Measurements from ENCODE around the gene DEPDC1B.
"Not testable (repeated sequence)": the region's sequence is repeated elsewhere in the genome, so short reads cannot be mapped to it uniquely, and the experiment has no call there.

Gene DEPDC1B

DNA sequence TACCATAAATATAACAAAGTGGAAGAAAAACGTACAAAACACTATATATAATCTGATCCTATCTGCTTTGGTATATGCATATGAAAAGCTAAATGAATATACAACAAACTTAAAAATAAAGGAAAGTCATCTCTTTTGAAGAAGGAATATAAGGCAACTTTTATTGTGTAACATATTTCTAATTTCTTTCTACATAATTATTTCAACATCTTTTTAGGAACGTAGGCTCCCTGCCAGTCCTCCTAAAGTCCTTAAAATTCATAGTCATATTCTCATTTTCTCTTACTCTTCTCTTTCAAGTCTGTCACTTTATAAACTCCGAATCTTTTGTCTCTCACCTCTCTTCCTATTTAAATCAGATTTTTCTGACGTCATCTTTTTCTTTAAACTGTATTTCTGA is 9.6 kb downstream of the DEPDC1B start:
- no peak for DNase-seq

DNA sequence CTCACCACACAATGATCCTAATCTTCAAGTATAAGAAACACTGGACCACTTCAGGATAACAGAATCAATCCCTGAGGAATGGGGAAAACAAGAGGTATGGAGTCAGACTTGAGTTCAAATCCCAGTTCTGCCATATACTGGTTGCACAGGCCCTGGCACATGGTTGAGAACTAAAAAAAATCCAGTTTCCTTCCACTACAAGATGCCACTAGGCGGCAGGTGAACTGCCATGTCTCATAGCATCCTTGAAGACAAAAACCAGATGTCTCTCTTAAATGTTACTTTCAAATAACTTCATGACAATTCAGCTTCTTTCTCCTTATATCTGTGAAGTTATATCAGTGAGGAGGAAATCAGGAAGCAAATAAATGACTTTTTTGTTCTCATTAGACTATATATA is 11.0 kb downstream of the DEPDC1B start:
- DNase-seq: no peak

DNA sequence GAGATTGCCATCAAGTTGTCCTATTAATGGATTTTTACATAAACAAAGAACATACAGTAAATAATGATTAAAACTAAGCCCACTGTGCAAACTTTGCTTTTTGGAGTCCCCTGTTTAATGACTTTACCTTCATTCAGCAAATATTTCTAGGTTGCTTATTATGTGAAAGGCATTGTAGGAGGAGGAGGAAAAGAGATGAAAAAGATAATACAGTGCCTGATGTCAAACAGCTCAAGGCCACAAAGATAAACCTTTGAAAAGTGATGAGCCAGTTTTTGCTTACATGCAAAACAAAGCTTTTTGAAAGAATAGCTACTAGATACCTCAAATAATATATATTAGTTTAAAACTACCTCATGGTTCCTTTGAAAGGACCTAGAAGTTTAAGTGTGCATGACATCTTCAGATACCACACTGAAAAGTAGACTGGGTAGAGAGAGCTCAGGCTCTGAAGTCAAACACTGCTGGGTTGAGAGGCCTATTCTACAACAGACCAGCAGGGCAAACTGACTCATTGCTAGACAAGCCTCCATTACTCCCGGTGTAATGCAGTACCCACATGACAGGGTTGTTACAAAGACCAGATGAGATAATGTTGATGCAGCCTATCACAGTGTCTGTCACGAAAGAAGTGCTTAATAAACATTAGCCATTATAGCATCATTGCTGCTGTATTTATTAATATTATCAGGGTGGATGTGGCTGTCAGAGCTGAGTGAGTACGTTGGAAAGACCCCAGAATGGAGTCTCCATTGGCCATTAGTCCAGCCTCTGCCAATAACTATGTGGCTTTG is 11.8 kb downstream of the DEPDC1B start:
- no peak for DNase-seq

DNA sequence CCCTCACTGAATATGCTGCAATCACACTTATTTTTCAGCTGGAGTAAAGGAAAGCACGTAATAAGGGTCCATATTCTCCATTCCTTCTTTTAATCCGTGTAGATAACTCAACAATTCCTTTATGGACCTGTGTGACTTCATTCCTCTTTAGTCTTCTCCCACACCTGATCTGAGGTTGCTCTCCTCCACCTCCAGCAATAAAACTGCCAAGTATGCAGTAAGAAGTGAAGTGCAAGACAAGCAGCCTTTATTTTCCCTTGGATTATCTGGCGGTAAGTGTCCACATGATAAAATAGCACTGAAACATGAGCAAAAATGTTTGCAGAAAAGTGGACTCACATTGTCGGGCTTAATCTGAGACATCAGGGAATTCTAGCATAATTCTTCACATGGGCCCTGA is 13.8 kb downstream of the DEPDC1B start:
- DNase-seq: no peak

DNA sequence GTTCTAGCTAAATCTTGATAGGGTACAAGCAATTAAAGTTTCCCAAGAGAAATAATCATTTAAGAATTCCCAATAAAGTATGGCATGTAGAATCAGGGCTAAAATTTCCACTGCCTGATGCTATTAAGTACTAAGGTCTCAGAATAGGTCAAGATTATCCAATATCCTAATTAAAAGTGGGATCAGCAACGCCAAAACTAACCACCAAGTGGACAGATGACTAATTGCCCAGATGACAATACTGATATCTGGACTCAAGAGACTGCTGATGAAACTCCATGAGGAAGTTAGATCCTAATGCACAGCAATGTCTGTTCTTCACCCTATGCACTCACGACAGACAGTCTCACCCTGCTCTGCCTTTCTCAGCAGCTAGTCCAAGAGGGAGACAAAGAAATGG is 14.3 kb downstream of the DEPDC1B start:
- no peak for DNase-seq

DNA sequence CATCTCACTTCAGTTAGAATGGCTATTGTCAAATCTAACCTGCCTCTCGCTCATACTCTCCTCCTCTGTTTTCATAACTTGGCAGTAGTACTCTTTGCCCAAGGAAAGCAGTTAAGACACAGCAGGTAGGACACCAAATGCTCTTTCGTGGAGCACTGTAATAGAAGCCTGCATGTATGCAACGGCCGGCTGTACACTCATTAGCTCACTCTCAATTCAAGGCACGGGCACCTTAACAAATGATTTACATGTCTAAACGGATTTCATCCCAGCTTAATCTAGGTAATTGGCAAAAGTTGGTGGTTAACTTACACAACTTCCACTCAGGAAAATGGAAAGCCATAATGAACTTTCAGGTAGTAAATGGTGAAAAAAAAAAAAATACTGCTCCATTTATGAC is 14.9 kb downstream of the DEPDC1B start:
- DNase-seq: no peak

DNA sequence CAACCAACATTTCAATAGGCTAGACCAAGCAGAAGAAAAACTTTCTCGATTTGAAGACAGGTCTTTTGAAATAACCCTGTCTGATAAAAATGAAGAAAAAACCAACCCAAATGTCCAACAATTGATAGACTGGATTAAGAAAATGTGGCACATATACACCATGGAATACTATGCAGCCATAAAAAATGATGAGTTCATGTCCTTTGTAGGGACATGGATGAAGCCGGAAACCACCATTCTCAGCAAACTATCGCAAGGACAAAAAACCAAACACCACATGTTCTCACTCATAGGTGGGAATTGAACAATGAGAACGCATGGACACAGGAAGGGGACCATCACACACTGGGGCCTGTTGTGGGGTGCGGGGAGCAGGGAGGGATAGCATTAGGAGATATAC is 18.0 kb downstream of the DEPDC1B start:
- not testable (repeated sequence) for DNase-seq

DNA sequence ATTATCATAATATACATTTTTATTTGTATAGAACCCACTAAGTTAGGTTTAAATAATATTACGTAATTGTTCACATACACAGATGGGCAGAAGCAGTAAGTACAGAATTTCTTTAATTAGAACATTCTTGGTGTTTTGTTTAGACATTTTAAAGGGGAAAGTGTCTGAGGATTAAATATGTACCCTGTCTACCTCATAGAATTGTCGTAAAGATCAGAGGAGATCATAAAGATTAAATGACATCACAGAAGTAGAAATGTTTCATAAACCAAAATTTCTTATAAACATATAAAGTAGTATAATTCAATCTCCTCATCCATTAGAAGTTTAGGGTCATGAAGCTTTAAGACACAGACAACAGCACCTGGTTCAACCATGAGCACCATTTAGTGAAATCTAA is 20.1 kb downstream of the DEPDC1B start:
- no peak for DNase-seq

DNA sequence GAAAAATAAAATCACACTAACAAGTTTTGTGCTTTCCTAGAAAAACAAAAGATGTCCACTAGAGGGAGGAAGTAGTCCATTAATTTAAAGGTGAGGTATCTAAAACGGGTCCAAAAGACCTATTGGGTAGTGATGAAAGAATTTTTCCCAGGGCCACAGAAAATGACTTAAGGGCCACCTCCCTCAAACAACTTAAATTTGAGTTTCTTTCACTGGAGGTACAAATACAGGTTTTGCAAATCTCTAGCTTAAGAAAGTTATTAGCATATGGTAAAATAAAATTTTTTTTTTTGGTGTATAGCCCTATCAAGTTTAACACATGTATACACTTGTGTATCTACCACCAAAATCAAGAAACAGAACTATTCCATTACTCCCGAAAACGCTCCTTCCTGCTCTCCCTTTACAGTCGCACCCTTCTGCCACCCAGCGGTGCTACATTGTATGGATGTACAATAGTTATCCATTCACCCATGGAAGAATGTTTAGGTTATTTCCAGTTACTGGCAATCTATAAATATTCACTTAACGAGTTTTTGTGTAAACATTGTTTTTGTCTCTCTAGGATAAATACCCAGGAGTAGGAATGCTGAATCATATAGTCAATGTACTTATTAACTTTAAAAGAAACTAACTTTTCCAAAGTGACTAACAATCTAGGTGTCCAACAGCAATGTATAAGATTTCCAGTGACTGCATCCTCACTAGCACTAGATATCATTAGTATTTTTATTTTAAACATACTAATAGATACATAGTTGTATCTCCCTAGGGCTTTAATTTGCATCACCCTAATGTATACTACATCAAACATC is 21.9 kb downstream of the DEPDC1B start:
- peak; percentile 2 for DNase-seq

DNA sequence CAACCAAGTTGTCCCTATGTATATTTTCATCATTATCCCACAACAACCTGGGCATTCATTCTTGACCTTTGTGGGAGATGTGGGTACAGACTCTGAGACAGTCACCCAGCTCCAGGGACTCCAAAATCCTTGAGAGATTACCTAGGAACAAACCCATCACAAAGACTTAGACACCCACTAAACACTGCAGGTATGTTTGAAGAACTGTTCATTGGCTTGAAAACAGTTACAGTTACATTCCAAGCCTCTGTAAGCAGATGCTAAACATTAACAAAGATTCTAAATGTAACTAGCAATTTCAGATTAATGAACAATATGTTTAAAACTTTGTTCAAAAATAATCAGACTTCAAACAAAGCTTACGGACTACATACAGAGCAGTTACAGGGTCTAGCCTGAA is 24.7 kb downstream of the DEPDC1B start:
- no peak for DNase-seq

DNA sequence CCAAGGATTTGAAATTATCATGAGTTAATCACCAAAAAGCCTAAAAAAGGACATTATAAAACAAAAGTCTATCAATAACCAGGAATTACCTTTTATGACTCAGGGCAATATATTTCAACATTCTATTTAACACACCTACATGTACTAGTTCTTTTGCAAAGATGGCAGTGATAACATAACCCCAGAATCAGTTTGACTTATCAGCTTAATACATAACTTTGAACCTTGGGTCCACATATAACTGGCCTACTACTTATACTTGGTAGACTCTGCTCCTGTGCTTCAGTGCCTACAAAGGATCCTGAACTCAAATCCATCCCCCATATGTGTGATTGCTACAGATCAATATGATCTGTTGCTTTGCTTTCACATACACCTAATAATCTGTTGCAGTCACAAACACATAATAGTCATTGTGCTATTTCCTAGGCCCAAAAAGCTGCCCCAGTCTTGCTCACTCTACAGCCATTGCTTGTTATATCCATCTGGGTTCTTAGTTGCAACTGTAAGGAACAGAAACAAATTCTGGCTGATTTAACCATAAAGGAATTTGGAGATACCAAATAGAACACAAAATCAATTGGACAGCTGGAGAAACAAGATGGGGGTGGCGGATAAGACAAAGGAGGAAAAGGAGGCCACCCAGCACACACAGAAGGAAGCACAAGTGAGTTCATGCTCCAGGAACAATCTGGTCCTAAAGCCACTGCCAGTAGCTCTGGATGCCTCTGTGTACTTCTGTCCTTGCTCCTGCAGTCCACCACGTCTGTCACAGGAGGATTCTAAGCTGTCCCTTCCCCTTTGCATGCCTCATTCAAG is 25.5 kb downstream of the DEPDC1B start:
- no peak for DNase-seq

DNA sequence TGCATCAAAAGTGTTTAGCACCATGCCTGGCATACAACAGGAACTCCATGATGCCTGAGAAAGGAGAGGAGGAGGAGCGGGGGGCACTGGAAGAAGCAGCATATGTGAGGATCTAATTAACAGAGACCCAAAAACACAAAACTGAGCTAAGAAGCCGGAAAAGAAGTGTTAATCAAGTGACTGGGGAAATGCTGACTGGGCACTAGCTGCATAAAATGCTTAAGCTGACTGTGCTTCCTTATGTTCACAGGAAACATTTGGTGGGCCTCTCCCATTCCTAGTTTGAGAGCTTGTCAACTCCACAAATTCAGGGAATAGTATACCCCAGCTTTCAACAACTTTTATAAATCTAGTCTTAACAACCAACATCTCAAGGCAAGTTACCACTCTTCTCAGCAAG is 26.6 kb downstream of the DEPDC1B start:
- DNase-seq: no peak

DNA sequence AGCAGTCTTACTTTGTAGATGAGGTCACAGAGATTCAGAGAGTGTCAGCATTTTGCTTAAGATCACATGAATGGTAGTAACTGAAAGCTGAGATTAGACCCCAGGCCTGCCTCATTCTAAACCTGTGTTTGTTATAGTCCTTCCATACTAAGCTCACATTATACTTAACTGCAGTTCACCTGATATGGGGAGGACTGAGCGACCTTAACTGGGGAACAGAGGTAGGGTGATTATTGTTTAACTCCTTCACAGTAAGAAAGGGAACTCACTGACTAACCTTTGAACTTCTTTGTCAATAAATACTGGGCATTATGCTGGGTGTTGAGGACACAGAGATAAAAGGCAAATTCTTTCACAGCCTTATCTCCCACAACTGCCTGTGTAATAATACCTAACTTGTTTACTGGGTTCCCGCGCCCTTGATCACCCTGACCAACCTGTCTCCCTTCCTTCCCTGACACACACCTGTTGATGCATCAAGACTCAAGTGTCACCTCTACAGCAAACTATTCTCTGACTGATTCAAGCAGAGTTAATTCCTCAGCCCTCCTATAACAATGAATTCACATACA is 27.2 kb downstream of the DEPDC1B start:
- DNase-seq: no peak

DNA sequence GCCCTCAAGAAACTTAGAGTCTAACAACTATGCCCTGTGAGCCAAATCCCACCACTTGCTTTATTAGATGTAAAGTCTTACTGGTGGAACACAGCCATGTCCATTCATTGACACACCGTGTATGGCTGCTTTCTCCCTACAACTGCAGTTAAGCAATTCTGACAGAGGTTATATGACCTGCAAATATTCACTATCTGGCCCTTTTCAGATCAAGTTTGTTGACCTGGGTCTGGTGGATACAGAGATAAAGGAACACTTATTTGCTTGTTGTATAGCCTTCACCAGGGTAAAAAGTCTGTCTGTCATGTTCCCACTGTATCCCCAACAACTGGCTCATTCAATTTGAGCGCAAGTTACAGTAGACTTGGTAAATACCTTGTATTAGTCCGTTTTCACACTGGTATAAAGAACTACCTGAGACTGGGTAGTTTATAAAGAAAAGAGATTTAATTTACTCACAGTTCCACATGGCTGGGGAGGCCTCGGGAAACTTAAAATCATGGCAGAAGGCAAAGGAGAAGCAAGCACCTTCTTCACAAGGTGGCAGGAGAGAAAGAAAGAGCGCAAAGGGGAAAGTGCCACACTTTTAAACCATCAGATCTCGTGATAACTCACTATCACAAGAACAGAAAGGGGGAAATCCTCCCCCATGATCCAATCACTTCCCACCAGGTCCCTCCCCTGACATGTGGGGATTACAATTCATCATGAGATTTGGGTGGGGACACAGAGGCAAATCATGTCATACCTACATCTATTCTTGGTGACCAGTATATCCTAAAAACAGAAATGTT is 27.9 kb downstream of the DEPDC1B start:
- no peak for DNase-seq

DNA sequence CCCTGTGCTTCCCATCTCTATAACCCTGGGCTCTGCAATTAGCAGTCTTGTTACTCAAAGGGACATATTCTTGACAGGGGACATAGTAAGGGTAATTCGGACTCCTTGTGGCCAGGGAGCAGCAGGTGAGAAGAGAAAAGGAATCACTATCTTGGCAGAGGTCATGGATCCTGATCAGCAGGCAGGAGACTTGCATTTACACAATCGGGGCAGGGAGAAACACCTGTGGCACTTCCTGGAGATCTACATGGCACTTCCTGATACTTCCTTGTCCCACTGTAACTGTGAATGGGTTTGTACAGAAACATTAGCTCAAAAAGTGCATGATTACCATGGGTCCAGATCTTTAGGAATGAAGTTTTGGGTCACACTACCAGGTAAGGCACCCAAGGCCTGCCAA is 29.2 kb downstream of the DEPDC1B start:
- DNase-seq: no peak

DNA sequence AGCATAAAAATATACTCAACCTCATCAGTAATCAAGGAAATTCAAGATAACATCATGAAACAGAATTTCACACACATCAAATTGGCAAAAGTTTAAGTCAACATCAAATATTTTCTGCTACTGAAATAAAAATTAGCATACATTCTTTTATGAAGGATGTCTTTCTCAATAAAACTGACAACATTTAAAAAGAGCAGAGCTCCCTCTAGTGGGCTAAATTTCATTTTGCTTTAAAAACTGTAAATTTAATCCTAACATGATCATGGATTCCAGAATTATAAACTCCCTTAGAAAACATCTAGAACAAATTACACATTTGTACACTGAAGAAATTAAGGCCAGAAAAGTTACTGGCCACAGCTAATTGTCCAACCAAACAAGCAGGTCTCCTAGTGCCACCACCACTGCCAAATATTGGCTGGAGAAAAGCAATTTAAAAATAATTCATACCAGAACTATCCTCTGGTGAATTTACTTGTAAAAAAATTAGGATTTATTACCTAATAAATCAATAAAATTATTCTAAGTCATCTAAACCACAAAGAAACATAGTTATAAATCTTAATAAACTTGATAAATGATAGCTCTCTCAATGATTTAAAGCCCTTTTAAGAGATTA is 31.2 kb downstream of the DEPDC1B start:
- peak; percentile 4 for DNase-seq

DNA sequence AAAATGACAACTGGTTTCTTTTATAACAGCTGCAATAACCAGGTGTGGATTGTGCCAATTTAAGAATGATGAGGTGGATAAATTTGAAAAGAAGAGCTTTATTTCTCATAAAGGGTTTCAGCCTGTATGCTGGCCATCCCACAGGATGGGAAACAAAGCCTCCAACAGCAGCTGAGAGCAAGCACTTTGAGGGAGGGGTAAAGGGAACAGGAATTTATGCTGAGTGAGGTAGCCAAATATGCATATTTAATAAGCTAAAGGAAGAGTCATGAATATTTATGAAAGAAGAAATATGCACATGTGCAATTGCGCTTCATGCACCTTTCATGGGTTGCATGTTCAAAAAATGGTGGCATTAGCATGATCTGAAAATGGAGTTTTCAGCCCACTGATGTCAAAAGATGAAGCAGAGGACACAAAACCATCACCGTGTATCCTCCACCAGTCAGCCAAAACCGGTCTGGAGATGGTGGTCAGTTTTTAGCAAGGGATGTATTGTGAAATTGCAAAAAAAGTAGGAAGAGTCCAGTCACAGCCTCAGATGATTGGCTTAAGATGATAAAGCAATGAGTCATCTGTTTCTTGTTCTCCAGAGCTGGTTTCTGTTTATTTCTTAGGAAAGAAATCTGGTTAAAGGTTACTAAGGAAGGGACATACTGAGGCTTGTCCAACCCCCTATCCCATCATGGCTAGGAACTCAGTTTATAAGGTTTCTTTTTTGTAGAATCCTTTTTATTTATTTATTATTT is 47.9 kb downstream of the DEPDC1B start:
- no peak for DNase-seq

DNA sequence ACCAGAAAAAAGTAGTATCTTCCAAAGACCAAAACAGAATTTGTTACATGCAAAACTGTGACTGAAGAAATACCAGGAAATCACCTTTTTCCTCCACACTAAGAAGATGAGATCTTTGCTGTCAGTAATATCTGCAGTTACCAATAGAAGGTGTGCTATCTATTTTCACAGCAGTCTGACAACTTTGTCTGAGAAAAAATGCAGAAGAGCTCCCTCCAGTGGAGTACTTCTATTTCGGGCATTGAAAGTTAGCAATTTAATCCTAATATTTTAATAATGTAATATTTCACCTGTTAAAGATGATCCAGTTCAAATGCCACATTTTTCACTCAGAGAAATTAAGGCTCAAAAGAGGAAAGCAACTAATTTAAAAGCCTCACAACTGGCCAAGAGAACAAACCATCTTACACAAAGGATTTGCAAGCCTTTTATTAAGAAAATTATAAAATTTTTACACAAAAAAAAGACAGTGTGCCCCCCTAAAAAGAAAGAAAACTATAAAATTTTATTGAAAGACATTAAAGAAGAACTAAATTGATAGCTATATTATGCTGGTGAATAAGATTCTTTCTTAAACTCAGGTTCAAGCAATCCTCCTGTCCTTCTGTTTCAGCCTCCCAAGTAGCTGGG is 50.6 kb downstream of the DEPDC1B start:
- DNase-seq: peak; percentile 1

DNA sequence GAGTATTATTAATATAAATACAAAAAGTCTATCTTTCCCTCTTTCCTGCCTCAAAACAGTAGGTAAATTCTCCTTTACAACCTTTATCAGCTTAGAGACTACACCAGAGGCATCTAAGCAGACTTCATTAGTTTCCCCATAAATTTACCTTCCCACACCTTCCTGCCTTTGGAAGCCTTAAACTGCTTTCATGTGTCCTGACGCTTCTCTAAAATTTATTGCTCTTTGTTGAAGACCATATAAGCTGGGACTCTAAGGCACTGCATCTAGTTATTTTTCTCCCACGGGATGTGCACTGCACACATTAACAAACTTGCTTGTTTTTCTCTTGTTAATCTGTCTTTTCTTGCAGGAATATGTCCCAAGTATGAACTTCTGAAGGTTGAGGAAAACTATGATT is 51.8 kb downstream of the DEPDC1B start:
- no peak for DNase-seq

DNA sequence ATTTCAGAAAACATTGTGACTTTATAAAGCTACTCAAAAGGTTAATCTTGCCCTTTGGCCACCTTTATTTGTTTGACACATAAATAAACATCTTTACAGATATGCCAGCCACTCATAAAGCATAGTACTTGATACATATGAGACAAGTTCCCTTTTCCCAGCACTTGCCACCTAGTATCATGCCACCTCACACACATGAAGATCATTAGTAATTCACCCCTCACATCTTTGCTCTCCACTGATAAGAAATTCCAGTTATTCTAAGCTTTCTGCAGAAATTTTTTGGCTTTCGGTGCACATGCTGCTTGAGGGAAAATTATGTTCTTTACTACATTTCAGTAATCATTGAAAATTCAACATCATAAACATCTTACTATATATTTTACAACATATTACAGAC is 59.1 kb downstream of the DEPDC1B start:
- DNase-seq: no peak

DNA sequence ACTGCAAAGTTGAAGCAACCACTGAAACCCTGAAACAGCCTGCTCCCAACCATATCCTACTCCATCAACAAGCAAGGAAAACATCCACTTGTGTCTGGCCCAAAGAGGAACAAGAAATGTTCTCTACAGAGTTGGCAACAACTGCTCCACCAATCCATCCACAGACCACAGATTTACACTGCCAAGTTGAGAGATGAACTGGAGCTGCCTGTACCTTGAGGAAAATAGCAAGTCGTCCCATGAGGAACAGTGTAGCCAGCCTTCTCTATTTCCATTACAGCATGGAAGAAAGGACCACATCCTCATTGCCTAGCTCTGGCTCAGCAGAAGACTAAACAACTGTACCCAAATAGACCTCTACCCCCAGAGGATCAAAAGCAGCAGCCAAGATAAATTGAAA is 60.4 kb downstream of the DEPDC1B start:
- DNase-seq: no peak
